Fibroblast of lung (primary cell): ENCODE measurements around the gene NT5DC1. TPM values are rescaled to one million over a fixed set of nuclear protein-coding genes. Genes with fewer than 3 reads are reported as not detected.

ENCODE experiments used
- DNase-seq, 2 donors: peaks; one replicate each; pipeline versions ENCODE4 v3.0.0 to v3.0.0-alpha.2; 2010; ENCODE audit warnings: low read depth in 2 of 2
- H2AFZ ChIP-seq: 2 replicates; pipeline ENCODE4 v1.5.1; 2012; ENCODE audit warnings: low read length, control low read depth, inconsistent platforms
- H3K27ac ChIP-seq: 2 replicates; pipeline ENCODE4 v1.5.1; 2011; ENCODE audit warnings: low read length, control low read depth; ENCODE audit not compliant: insufficient read depth
- H3K27me3 ChIP-seq: 2 replicates; pipeline ENCODE4 v1.5.1; 2011; ENCODE audit warnings: mild to moderate bottlenecking, low read length; ENCODE audit not compliant: control insufficient read depth, insufficient read depth
- H3K36me3 ChIP-seq: 2 replicates; pipeline ENCODE4 v1.5.1; 2011; ENCODE audit warnings: low read length; ENCODE audit not compliant: control insufficient read depth, insufficient read depth
- H3K4me1 ChIP-seq: 2 replicates; pipeline ENCODE4 v1.5.1; 2011; ENCODE audit warnings: low read length; ENCODE audit not compliant: control insufficient read depth, insufficient read depth; ENCODE audit errors: extremely low read depth
- H3K4me2 ChIP-seq: 2 replicates; pipeline ENCODE4 v1.5.1; 2011; ENCODE audit warnings: low read length, control low read depth; ENCODE audit not compliant: insufficient read depth; ENCODE audit errors: extremely low read depth
- H3K4me3 ChIP-seq, 4 experiments: fragments of 200-600 bp in 1 of 4; sonication (generic) in 1 of 4; replicated peaks in 1 of 4; 2 replicates each; pipeline ENCODE4 v1.5.1; 2011 to 2016; ENCODE audit warnings: low read length in 4 of 4, low read depth in 3 of 4, mild to moderate bottlenecking in 3 of 4, control low read depth in 2 of 4, inconsistent platforms in 1 of 4, mixed read lengths in 1 of 4; ENCODE audit not compliant: insufficient read depth in 1 of 4; ENCODE audit errors: control extremely low read depth in 1 of 4
- H3K79me2 ChIP-seq: 2 replicates; pipeline ENCODE4 v1.5.1; 2012; ENCODE audit warnings: mild to moderate bottlenecking, low read length, inconsistent platforms; ENCODE audit not compliant: control insufficient read depth, insufficient read depth
- H3K9ac ChIP-seq: 2 replicates; pipeline ENCODE4 v1.5.1; 2011; ENCODE audit warnings: mild to moderate bottlenecking, low read length, control low read depth; ENCODE audit not compliant: insufficient read depth
- H3K9me3 ChIP-seq: 2 replicates; pipeline ENCODE4 v1.5.1; 2012; ENCODE audit warnings: low read depth, low read length; ENCODE audit not compliant: control insufficient read depth, insufficient read depth
- H4K20me1 ChIP-seq: 2 replicates; pipeline ENCODE4 v1.5.1; 2011; ENCODE audit warnings: low read length; ENCODE audit not compliant: control insufficient read depth, insufficient read depth; ENCODE audit errors: extremely low read depth
- EZH2 ChIP-seq: IDR thresholded peaks from 2 replicates; pipeline ENCODE4 v1.5.1; 2012; ENCODE audit warnings: low read length, control low read depth, mild to moderate bottlenecking; ENCODE audit errors: missing control alignments
- polyA plus RNA-seq, 2 donors: library from polyadenylated mRNA; depleted of rRNA in 1 of 2; stranded (reverse) in 1 of 2; unstranded in 1 of 2; fragments of >200 nt; gene quantifications; 2 replicates each; pipeline ENCODE4 v1.2.1, GENCODE V29; 2011 to 2012; ENCODE audit warnings: missing spikeins in 1 of 2
- total RNA-seq: library from RNA; depleted of rRNA; stranded (reverse); fragments of >200 nt; gene quantifications from 2 replicates; pipeline ENCODE4 v1.2.1, GENCODE V29; 2014
- TF ChIP-seq, protein P1 (sequence below), 2 donors: IDR thresholded peaks in 1 of 2; conservative IDR thresholded peaks in 1 of 2; 1 replicate in 1 of 2; 2 replicates in 1 of 2; pipeline ENCODE4 v1.5.1; 2011 to 2012; ENCODE audit warnings: low read length in 2 of 2, control low read depth in 1 of 2, inconsistent platforms in 1 of 2, low read depth in 1 of 2, mild to moderate bottlenecking in 1 of 2

The NT5DC1 gene
- total and polyA plus RNA-seq, 2 donors (not counting 1 experiment from before 2014, with no cell fraction given): 8.1 to 17.9 TPM

DNA sequence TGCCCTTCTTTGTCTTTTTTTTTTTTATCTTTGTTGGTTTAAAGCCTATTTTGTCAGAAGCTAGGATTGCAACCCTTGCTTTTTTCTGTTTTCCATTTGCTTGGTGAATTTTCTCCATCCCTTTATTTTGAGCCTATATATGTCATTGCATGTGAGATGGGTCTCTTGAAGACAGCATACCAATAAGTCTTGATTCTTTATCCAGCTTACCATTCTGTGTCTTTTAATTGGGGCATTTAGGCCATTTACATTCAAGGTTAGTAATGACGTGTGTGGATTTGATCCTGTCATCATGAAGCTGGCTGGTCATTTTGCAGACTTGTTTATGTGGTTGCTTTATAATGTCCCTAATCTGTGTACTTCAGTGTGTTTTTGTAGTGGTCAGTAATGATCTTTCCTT is 162.7 kb downstream of the NT5DC1 start:
- no peaks in the 10 kb centered on the region for H3K9me3 ChIP-seq

DNA sequence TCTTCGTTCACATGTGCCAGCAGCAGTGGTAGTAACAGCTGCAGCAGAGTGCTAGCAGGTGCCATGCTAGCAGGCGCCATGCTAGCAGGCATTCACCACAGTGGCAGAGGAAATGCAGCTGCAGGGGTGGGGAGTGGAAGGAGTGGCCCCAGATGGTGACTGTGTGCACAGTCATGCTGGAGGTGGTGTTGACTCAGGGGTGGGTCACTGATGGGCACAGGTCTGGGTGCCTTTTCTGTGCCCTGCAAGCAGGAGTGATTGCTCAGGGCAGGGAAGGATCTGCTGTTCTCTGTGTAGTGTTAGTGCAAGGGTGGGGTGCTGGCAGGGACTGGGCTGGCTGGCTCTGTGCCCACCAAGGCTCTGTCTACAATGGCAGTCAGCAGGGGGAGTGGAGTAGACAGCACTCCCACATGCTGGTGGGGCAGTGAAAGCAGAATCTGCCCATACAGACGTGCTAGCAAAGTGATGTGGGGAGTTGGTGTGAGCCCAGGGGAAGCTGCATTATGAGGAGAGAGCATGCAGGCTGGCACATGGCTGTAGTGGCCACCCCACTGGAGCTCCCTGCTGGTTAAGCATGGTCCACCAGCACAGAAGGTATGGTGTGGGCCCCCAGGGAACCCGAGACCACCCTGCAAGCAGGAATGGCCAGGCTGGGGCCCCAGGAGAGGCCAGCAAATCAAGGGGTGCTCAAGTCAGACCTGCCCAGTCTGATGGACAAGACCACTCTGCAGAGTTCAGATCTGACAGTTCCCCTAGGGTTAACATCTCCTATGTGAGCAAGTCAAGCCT is 164.6 kb downstream of the NT5DC1 start:
- Histone ChIP-seq H3K36me3 (no peaks in the 10 kb centered on the region), H3K9me3 (no peaks in the 10 kb centered on the region), H4K20me1 (no peaks in the 10 kb centered on the region), H3K9ac (no peak overlapping the region), H3K4me2 (no peak overlapping the region), H3K4me3 (no peak overlapping the region), H3K79me2 (no peaks in the 10 kb centered on the region), H3K27me3 (no peaks in the 10 kb centered on the region), H3K4me1 (peaks cover 12% of the 10 kb centered on the region), H2AFZ (no peak overlapping the region), H3K27ac (no peak overlapping the region)
- DNase-seq: no peak
- TF ChIP-seq, protein P1, sequence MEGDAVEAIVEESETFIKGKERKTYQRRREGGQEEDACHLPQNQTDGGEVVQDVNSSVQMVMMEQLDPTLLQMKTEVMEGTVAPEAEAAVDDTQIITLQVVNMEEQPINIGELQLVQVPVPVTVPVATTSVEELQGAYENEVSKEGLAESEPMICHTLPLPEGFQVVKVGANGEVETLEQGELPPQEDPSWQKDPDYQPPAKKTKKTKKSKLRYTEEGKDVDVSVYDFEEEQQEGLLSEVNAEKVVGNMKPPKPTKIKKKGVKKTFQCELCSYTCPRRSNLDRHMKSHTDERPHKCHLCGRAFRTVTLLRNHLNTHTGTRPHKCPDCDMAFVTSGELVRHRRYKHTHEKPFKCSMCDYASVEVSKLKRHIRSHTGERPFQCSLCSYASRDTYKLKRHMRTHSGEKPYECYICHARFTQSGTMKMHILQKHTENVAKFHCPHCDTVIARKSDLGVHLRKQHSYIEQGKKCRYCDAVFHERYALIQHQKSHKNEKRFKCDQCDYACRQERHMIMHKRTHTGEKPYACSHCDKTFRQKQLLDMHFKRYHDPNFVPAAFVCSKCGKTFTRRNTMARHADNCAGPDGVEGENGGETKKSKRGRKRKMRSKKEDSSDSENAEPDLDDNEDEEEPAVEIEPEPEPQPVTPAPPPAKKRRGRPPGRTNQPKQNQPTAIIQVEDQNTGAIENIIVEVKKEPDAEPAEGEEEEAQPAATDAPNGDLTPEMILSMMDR (conservative IDR thresholded peaks at IDR 0.05 in 1 of 2, IDR thresholded peaks at IDR 0.05 in 1 of 2; ENCODE audit: low read depth in 1 of 2, low read length in 2 of 2): no peak
- TF ChIP-seq EZH2: no peak

More for the DNA sequence above, 162.7 kb downstream of the NT5DC1 start:
- H3K4me3 ChIP-seq: no peak overlapping the region
- no peaks in the 10 kb centered on the region for H3K36me3 ChIP-seq
- H3K4me1 ChIP-seq: peaks cover 10% of the 10 kb centered on the region
- no peak overlapping the region for H3K4me2 ChIP-seq
- no peaks in the 10 kb centered on the region for H4K20me1 ChIP-seq
- TF ChIP-seq, protein P1 (conservative IDR thresholded peaks at IDR 0.05 in 1 of 2, IDR thresholded peaks at IDR 0.05 in 1 of 2; ENCODE audit: low read depth in 1 of 2, low read length in 2 of 2): no peak
- no peak for TF ChIP-seq EZH2
- DNase-seq: no peak
- H3K27ac ChIP-seq: no peak overlapping the region
- H3K79me2 ChIP-seq: no peaks in the 10 kb centered on the region
- H3K9ac ChIP-seq: no peak overlapping the region
- H2AFZ ChIP-seq: no peak overlapping the region
- no peaks in the 10 kb centered on the region for H3K27me3 ChIP-seq

DNA sequence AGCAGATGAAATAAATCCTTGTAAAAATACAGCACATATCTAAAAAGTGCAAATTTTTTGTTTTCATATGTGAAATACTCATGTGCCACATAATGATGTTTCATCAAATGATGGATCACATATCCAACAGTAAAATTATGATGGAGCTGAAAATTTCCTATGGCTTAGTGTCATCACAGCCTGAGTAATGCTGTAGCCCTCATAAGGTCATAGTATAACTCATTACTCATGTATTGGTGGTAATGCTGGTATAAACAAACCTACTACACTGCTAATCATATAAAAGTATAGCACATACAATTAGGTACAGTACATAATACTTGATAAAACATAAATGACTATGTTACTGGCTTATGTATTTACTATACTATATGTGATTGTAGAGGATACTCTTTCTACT is 166.2 kb downstream of the NT5DC1 start:
- H3K27ac ChIP-seq: no peak overlapping the region
- H3K79me2 ChIP-seq: no peaks in the 10 kb centered on the region
- no peaks in the 10 kb centered on the region for H3K9me3 ChIP-seq
- H2AFZ ChIP-seq: no peak overlapping the region
- H3K36me3 ChIP-seq: no peaks in the 10 kb centered on the region
- TF ChIP-seq, protein P1 (conservative IDR thresholded peaks at IDR 0.05 in 1 of 2, IDR thresholded peaks at IDR 0.05 in 1 of 2; ENCODE audit: low read depth in 1 of 2, low read length in 2 of 2): no peak
- TF ChIP-seq EZH2: no peak
- H3K4me3 ChIP-seq: no peak overlapping the region
- no peaks in the 10 kb centered on the region for H3K27me3 ChIP-seq
- H3K4me2 ChIP-seq: no peak overlapping the region
- peaks cover 12% of the 10 kb centered on the region for H3K4me1 ChIP-seq
- no peaks in the 10 kb centered on the region for H4K20me1 ChIP-seq
- H3K9ac ChIP-seq: no peak overlapping the region
- DNase-seq: no peak
